HL-60 (cell line): Measurements from ENCODE around the gene MANSC4.

ENCODE experiments used
- CTCF ChIP-seq: IDR thresholded peaks from one replicate; pipeline ENCODE4 v1.5.1; 2011; ENCODE audit warnings: low read length, control low read depth, inconsistent platforms; ENCODE audit not compliant: insufficient read depth
- GABPA ChIP-seq: IDR thresholded peaks from 2 replicates; pipeline ENCODE4 v1.6.1; 2012; ENCODE audit warnings: low read depth
- POLR2AphosphoS5 ChIP-seq: IDR thresholded peaks from 2 replicates; pipeline ENCODE4 v1.6.1; 2012; ENCODE audit warnings: low read depth
- SPI1 ChIP-seq: IDR thresholded peaks from 2 replicates; pipeline ENCODE4 v1.6.1; 2012; ENCODE audit warnings: low read depth, mild to moderate bottlenecking, borderline replicate concordance
- TF ChIP-seq, protein P1 (sequence below): IDR thresholded peaks from 2 replicates; pipeline ENCODE4 v1.6.1; 2012; ENCODE audit warnings: low read depth; ENCODE audit not compliant: insufficient replicate concordance

GRCh38 chr12:27733791-27734190, 46.2 kb downstream of the MANSC4 start:
- TF ChIP-seq CTCF (no peak), POLR2AphosphoS5 (no peak), SPI1 (no peak), GABPA (no peak)
- TF ChIP-seq, protein P1, sequence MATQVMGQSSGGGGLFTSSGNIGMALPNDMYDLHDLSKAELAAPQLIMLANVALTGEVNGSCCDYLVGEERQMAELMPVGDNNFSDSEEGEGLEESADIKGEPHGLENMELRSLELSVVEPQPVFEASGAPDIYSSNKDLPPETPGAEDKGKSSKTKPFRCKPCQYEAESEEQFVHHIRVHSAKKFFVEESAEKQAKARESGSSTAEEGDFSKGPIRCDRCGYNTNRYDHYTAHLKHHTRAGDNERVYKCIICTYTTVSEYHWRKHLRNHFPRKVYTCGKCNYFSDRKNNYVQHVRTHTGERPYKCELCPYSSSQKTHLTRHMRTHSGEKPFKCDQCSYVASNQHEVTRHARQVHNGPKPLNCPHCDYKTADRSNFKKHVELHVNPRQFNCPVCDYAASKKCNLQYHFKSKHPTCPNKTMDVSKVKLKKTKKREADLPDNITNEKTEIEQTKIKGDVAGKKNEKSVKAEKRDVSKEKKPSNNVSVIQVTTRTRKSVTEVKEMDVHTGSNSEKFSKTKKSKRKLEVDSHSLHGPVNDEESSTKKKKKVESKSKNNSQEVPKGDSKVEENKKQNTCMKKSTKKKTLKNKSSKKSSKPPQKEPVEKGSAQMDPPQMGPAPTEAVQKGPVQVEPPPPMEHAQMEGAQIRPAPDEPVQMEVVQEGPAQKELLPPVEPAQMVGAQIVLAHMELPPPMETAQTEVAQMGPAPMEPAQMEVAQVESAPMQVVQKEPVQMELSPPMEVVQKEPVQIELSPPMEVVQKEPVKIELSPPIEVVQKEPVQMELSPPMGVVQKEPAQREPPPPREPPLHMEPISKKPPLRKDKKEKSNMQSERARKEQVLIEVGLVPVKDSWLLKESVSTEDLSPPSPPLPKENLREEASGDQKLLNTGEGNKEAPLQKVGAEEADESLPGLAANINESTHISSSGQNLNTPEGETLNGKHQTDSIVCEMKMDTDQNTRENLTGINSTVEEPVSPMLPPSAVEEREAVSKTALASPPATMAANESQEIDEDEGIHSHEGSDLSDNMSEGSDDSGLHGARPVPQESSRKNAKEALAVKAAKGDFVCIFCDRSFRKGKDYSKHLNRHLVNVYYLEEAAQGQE: no peak
